Frontal cortex (tissue), 4 donors: ENCODE data around the gene EXOC6B. TPM values are rescaled to one million over a fixed set of nuclear protein-coding genes. Genes with fewer than 3 reads are reported as not detected.
"Not testable (repeated sequence)": the region's sequence is repeated elsewhere in the genome, so short reads cannot be mapped to it uniquely, and the experiment has no call there.

Experiments
- DNase-seq, 2 donors: peaks; one replicate each; pipeline ENCODE4 v3.0.0; 2012; ENCODE audit warnings: low spot score in 2 of 2
- FAIRE-seq: peaks from 2 replicates; lab custom pipeline; 2012; peaks lifted over from hg19 to GRCh38; lab: Jason Lieb, UNC
- total RNA-seq: library from RNA; depleted of rRNA; stranded (reverse); fragments of >200 nt; gene quantifications from one replicate; pipeline ENCODE4 v1.2.3, GENCODE V29; 2014
- donor health status: control.
- donor health status: control.
- donor health status: control.

Gene EXOC6B
- total RNA-seq, 1 donor from 2014 or later, result 232 TPM

GRCh38 chr2:72630767-72631166, 195.1 kb downstream of the EXOC6B start:
- DNase-seq (no peak), FAIRE-seq (no peak)

GRCh38 chr2:72629062-72629461, 196.8 kb downstream of the EXOC6B start:
- FAIRE-seq (no peak), DNase-seq (no peak)

- FAIRE-seq, result no peak
Measured at GRCh38 chr2:72627083-72627482, 198.8 kb downstream of the EXOC6B start.

GRCh38 chr2:72625366-72625765, 200.5 kb downstream of the EXOC6B start:
- FAIRE-seq (no peak), DNase-seq (no peak)

More at GRCh38 chr2:72627083-72627482, 198.8 kb downstream of the EXOC6B start:
- no peak for DNase-seq

GRCh38 chr2:72623481-72623880, 202.4 kb downstream of the EXOC6B start:
- FAIRE-seq, result no peak
- no peak for DNase-seq

- DNase-seq (no peak), FAIRE-seq (no peak)
Measured at GRCh38 chr2:72619626-72620025, 206.2 kb downstream of the EXOC6B start.

GRCh38 chr2:72613931-72614330, 211.9 kb downstream of the EXOC6B start:
- peak; percentile 37 for FAIRE-seq
- DNase-seq, result no peak

- DNase-seq, result no peak
- FAIRE-seq, result no peak
Measured at GRCh38 chr2:72612614-72613160, 213.1 kb downstream of the EXOC6B start.

GRCh38 chr2:72607189-72607588, 218.6 kb downstream of the EXOC6B start:
- FAIRE-seq (no peak), DNase-seq (no peak)

- peak; percentile 95 for FAIRE-seq
Measured at GRCh38 chr2:72605836-72606442, 219.9 kb downstream of the EXOC6B start.

GRCh38 chr2:72604468-72604867, 221.4 kb downstream of the EXOC6B start:
- DNase-seq, result no peak
- FAIRE-seq, result no peak

More at GRCh38 chr2:72605836-72606442, 219.9 kb downstream of the EXOC6B start:
- DNase-seq, result no peak

GRCh38 chr2:72603481-72603880, 222.4 kb downstream of the EXOC6B start:
- no peak for DNase-seq
- FAIRE-seq, result no peak

GRCh38 chr2:72602711-72603110, 223.1 kb downstream of the EXOC6B start:
- no peak for FAIRE-seq
- DNase-seq, result no peak

- FAIRE-seq, result no peak
- no peak for DNase-seq
Measured at GRCh38 chr2:72602095-72602494, 223.7 kb downstream of the EXOC6B start.

GRCh38 chr2:72583836-72584235, 242.0 kb downstream of the EXOC6B start:
- not testable (repeated sequence) for FAIRE-seq, DNase-seq

- FAIRE-seq (no peak), DNase-seq (no peak)
Measured at GRCh38 chr2:72583376-72583775, 242.5 kb downstream of the EXOC6B start.

- FAIRE-seq, result no peak
- DNase-seq, result no peak
Measured at GRCh38 chr2:72581560-72582181, 244.2 kb downstream of the EXOC6B start.

GRCh38 chr2:72579591-72580180, 246.1 kb downstream of the EXOC6B start:
- FAIRE-seq (peak; percentile 45), DNase-seq (peak in 1 of 2 donors; percentile 5)

GRCh38 chr2:72576861-72577260, 249.0 kb downstream of the EXOC6B start:
- no peak for FAIRE-seq

GRCh38 chr2:72576459-72576858, 249.4 kb downstream of the EXOC6B start:
- no peak for DNase-seq
- no peak for FAIRE-seq

More at GRCh38 chr2:72576861-72577260, 249.0 kb downstream of the EXOC6B start:
- no peak for DNase-seq

GRCh38 chr2:72574886-72575285, 250.9 kb downstream of the EXOC6B start:
- DNase-seq (no peak), FAIRE-seq (no peak)
